Motor neuron (in vitro differentiated cells): ENCODE results near the gene ZIM2. TPM values are rescaled to one million over a fixed set of nuclear protein-coding genes. Genes with fewer than 3 reads are reported as not detected.

Experiments
- ATAC-seq, 8 experiments: fragments of 200-7000 bp; cut with Tn5 transposase; replicated peaks in 6 of 8; 2 replicates each; pipeline ENCODE4 v1.8.0; 2021; ENCODE audit warnings: mild to moderate bottlenecking in 8 of 8, moderate library complexity in 8 of 8
- H3K27ac ChIP-seq, 2 donors: fragments of 250-450 bp; sonication (Bioruptor Pico); 2 replicates each; pipeline ENCODE4 v1.9.0; 2021; ENCODE audit warnings: antibody characterized with exemption in 2 of 2, mild to moderate bottlenecking in 2 of 2, moderate library complexity in 1 of 2
- H3K4me1 ChIP-seq, 2 donors: fragments of 250-450 bp; sonication (Bioruptor Pico); replicated peaks in 1 of 2; 2 replicates each; pipeline ENCODE4 v1.6.1; 2021; ENCODE audit warnings: antibody characterized with exemption in 2 of 2, mild to moderate bottlenecking in 2 of 2, moderate library complexity in 1 of 2
- H3K4me3 ChIP-seq, 5 donors: fragments of 250-450 bp; sonication (Bioruptor Pico); 2 replicates each; pipeline ENCODE4 v1.9.0; 2021; ENCODE audit warnings: antibody characterized with exemption in 5 of 5, mild to moderate bottlenecking in 5 of 5, moderate library complexity in 4 of 5
- WGBS, 10 experiments: fragments of 450-650 bp; shearing (Covaris generic); methylation state at CpG; one replicate each; pipeline ENCODE4 v1.0.0; 2022; 5-methylcytosine and 5-hydroxymethylcytosine counted together
- in situ Hi-C, 9 experiments: fragments of 400-800 bp; cut with MboI; loops; one replicate each; pipeline ENCODE4 v1.15.0; 2021; ENCODE audit warnings: low sequenced_read_pairs in 9 of 9, low pct_unique_long_range_greater_than_20kb in 2 of 9; ENCODE audit not compliant: unreplicated experiment in 9 of 9
- total RNA-seq, 8 experiments: library from RNA; unstranded; fragments of 300-600 nt; gene quantifications; 2 replicates each; pipeline versions ENCODE4 v1.2.3 to v1.2.4, GENCODE V29; 2022

The ZIM2 gene
- total RNA-seq, 8 experiments from 2014 or later = 0.97 to 1.00 TPM; not detected in 6

- in situ Hi-C loops = no loop called here
- no peak overlapping the region for H3K27ac ChIP-seq
- ATAC-seq = no peak
- WGBS, 10 experiments = 0 to 86% (median 0%) methylated on average over 1 to 2 of the region's 2 CpGs; no CpG with 5 or more reads in 1 of the 10 experiments
- H3K4me1 ChIP-seq = no peaks in the 10 kb centered on the region
- H3K4me3 ChIP-seq = no peak overlapping the region
Observed at GRCh38 chr19:56819166-56819565, 21.4 kb downstream of the ZIM2 start.

GRCh38 chr19:56814656-56815055, 25.9 kb downstream of the ZIM2 start:
- no peaks in the 10 kb centered on the region for H3K4me1 ChIP-seq
- no peak for ATAC-seq
- no peak overlapping the region for H3K4me3 ChIP-seq
- in situ Hi-C loops = no loop called here
- 0 to 20% (median 6%) methylated on average over 1 to 6 of the region's 7 CpGs; no CpG with 5 or more reads in 3 of the 10 experiments for WGBS, 10 experiments
- H3K27ac ChIP-seq = no peak overlapping the region

- WGBS, 10 experiments = 17 to 70% (median 37%) methylated on average over 1 to 5 of the region's 5 CpGs; no CpG with 5 or more reads in 2 of the 10 experiments
- H3K4me3 ChIP-seq = no peak overlapping the region
- in situ Hi-C loops = no loop called here
- H3K27ac ChIP-seq = no peak overlapping the region
- ATAC-seq = no peak
- no peaks in the 10 kb centered on the region for H3K4me1 ChIP-seq
Observed at GRCh38 chr19:56813531-56813930, 27.0 kb downstream of the ZIM2 start.

GRCh38 chr19:56811480-56811879, 29.0 kb downstream of the ZIM2 start:
- no peak for ATAC-seq
- Histone ChIP-seq H3K27ac (no peak overlapping the region), H3K4me3 (no peak overlapping the region), H3K4me1 (no peaks in the 10 kb centered on the region)
- 8 to 80% (median 42%) methylated on average over 1 to 6 of the region's 6 CpGs for WGBS, 10 experiments
- in situ Hi-C loops = no loop called here

GRCh38 chr19:56810260-56810659, 30.3 kb downstream of the ZIM2 start:
- no peak overlapping the region for H3K4me3 ChIP-seq
- no peaks in the 10 kb centered on the region for H3K4me1 ChIP-seq
- 0 to 56% (median 33%) methylated on average over 1 of the region's 1 CpG; no CpG with 5 or more reads in 2 of the 10 experiments for WGBS, 10 experiments
- in situ Hi-C loops = no loop called here
- no peak overlapping the region for H3K27ac ChIP-seq
- no peak for ATAC-seq

GRCh38 chr19:56808717-56809392, 31.7 kb downstream of the ZIM2 start:
- Histone ChIP-seq H3K27ac (no peak overlapping the region), H3K4me1 (no peaks in the 10 kb centered on the region), H3K4me3 (no peak overlapping the region)
- no peak for ATAC-seq
- in situ Hi-C loops = no loop called here
- 4 to 57% (median 24%) methylated on average over 1 to 3 of the region's 3 CpGs; no CpG with 5 or more reads in 2 of the 10 experiments for WGBS, 10 experiments

GRCh38 chr19:56806639-56807038, 33.9 kb downstream of the ZIM2 start:
- no peak for ATAC-seq
- H3K4me1 ChIP-seq = no peaks in the 10 kb centered on the region
- in situ Hi-C loops = no loop called here
- no peak overlapping the region for H3K27ac ChIP-seq
- no peak overlapping the region for H3K4me3 ChIP-seq

- Histone ChIP-seq H3K27ac (no peak overlapping the region), H3K4me3 (no peak overlapping the region), H3K4me1 (no peaks in the 10 kb centered on the region)
- WGBS, 10 experiments = 0 to 60% (median 18%) methylated on average over 2 to 4 of the region's 4 CpGs; no CpG with 5 or more reads in 1 of the 10 experiments
- ATAC-seq = no peak
- in situ Hi-C loops = no loop called here
Observed at GRCh38 chr19:56778351-56778750, 62.2 kb downstream of the ZIM2 start.

GRCh38 chr19:56769650-56770049, 70.9 kb downstream of the ZIM2 start:
- no peak for ATAC-seq
- Histone ChIP-seq H3K27ac (no peak overlapping the region), H3K4me1 (no peaks in the 10 kb centered on the region), H3K4me3 (no peak overlapping the region)
- in situ Hi-C loops = loop anchor here in 1 of 9 experiments (25.0 kb wide), 1 partner anchor 318 kb away; no protein-coding TSS in a partner anchor
- WGBS, 10 experiments = 30 to 92% (median 33%) methylated on average over 2 to 4 of the region's 4 CpGs; no CpG with 5 or more reads in 3 of the 10 experiments

GRCh38 chr19:56765137-56765536, 75.4 kb downstream of the ZIM2 start:
- 14 to 100% (median 87%) methylated on average over 1 to 20 of the region's 28 CpGs; no CpG with 5 or more reads in 4 of the 10 experiments for WGBS, 10 experiments
- no peak overlapping the region for H3K27ac ChIP-seq

GRCh38 chr19:56764196-56764695, 76.3 kb downstream of the ZIM2 start:
- H3K4me3 ChIP-seq = no peak overlapping the region
- in situ Hi-C loops = loop anchor here in 1 of 9 experiments (25.0 kb wide), 1 partner anchor 323 kb away; no protein-coding TSS in a partner anchor
- H3K4me1 ChIP-seq = no peaks in the 10 kb centered on the region
- no peak overlapping the region for H3K27ac ChIP-seq
- no peak for ATAC-seq
- 29 to 50% (median 40%) methylated on average over 1 of the region's 1 CpG; no CpG with 5 or more reads in 5 of the 10 experiments for WGBS, 10 experiments

More at GRCh38 chr19:56765137-56765536, 75.4 kb downstream of the ZIM2 start:
- Histone ChIP-seq H3K4me1 (no peaks in the 10 kb centered on the region), H3K4me3 (peak overlapping the region in 1 of 5 donors; percentile 48)
- in situ Hi-C loops = loop anchor here in 1 of 9 experiments (25.0 kb wide), 1 partner anchor 322 kb away; no protein-coding TSS in a partner anchor
- ATAC-seq = peak in 1 of 8 experiments; percentile 92

GRCh38 chr19:56760842-56761241, 79.7 kb downstream of the ZIM2 start:
- 12 to 88% (median 28%) methylated on average over 1 to 10 of the region's 10 CpGs; no CpG with 5 or more reads in 4 of the 10 experiments for WGBS, 10 experiments
- in situ Hi-C loops = loop anchor here in 1 of 9 experiments (25.0 kb wide), 1 partner anchor 326 kb away; no protein-coding TSS in a partner anchor
- ATAC-seq = no peak
- Histone ChIP-seq H3K27ac (no peak overlapping the region), H3K4me3 (no peak overlapping the region), H3K4me1 (no peaks in the 10 kb centered on the region)

- H3K4me1 ChIP-seq = no peaks in the 10 kb centered on the region
- H3K27ac ChIP-seq = no peak overlapping the region
- no peak overlapping the region for H3K4me3 ChIP-seq
- in situ Hi-C loops = loop anchor here in 1 of 9 experiments (25.0 kb wide), 1 partner anchor 328 kb away; no protein-coding TSS in a partner anchor
- no peak for ATAC-seq
- 0 to 80% (median 27%) methylated on average over 1 to 8 of the region's 8 CpGs; no CpG with 5 or more reads in 3 of the 10 experiments for WGBS, 10 experiments
Observed at GRCh38 chr19:56759531-56759930, 81.0 kb downstream of the ZIM2 start.
